Uterus (tissue), 2 donors: Measurements from ENCODE around the gene KRT3.

ENCODE experiments used
- POLR2A ChIP-seq, 2 donors: fragments of 450-650 bp; IDR thresholded peaks; one replicate each; pipeline ENCODE4 v1.6.1; 2016; ENCODE audit warnings: antibody characterized with exemption in 2 of 2, mild to moderate bottlenecking in 1 of 2, moderate library complexity in 1 of 2
- TF ChIP-seq, protein P1 (sequence below), 4 experiments: fragments of 200-600 bp in 2 of 4; fragments of 450-650 bp in 2 of 4; sonication (generic) in 2 of 4; IDR thresholded peaks; one replicate each; pipeline ENCODE4 v1.5.1; 2016 to 2019; ENCODE audit warnings: antibody characterized with exemption in 4 of 4, mild to moderate bottlenecking in 2 of 4, moderate library complexity in 1 of 4

DNA sequence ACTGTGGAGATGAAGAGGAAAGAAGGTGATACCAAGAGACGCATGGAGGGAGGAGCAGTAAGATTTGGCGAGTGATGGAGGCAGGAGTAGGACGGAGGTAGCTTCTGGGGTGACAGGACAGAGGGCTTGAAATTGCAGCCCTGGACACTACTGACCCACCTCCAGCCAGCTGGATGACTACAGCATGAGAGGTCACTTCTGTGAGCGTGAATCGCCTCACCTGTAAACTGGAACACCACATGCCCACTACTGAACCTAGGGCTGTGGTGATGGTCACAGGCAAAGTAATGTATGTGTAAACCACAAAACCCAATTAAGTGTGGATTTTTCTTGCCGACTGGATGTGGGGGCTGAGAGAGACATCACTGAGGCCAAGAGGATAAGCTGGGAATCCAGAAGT, 24.6 kb upstream of the KRT3 start:
- TF ChIP-seq, protein P1, sequence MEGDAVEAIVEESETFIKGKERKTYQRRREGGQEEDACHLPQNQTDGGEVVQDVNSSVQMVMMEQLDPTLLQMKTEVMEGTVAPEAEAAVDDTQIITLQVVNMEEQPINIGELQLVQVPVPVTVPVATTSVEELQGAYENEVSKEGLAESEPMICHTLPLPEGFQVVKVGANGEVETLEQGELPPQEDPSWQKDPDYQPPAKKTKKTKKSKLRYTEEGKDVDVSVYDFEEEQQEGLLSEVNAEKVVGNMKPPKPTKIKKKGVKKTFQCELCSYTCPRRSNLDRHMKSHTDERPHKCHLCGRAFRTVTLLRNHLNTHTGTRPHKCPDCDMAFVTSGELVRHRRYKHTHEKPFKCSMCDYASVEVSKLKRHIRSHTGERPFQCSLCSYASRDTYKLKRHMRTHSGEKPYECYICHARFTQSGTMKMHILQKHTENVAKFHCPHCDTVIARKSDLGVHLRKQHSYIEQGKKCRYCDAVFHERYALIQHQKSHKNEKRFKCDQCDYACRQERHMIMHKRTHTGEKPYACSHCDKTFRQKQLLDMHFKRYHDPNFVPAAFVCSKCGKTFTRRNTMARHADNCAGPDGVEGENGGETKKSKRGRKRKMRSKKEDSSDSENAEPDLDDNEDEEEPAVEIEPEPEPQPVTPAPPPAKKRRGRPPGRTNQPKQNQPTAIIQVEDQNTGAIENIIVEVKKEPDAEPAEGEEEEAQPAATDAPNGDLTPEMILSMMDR (IDR thresholded peaks at IDR 0.05), result no peak
- no peak for TF ChIP-seq POLR2A (IDR thresholded peaks at IDR 0.05)
